Measurements from ENCODE around the gene LRIT1.

- TF ChIP-seq CTCF (IDR thresholded peaks at IDR 0.05) (no peak), POLR2A (IDR thresholded peaks at IDR 0.05) (no peak)
Observed at GRCh38 chr10:84201244-84201606, 40.1 kb downstream of the LRIT1 start.
